Panc1 (cell line): ENCODE data around the gene ERC2. TPM values are rescaled to one million over a fixed set of nuclear protein-coding genes. Genes with fewer than 3 reads are reported as not detected.

Source experiments
- ATAC-seq: fragments of 200-7000 bp; cut with Tn5 transposase; 2 replicates; pipeline ENCODE4 v1.9.1; 2020; ENCODE audit warnings: mild to moderate bottlenecking, moderate library complexity
- BruUV-seq: library from RNA; stranded (reverse); fragments of 400-500 nt; replicated peaks from 2 replicates; lab custom pipeline; 2021; lab: Mats Ljungman, UMichigan
- CTCF ChIA-PET: fragments of 300-600 bp; sonication (Branson Sonifier 250); formaldehyde crosslinking; loops from one replicate; lab custom pipeline; 2022; ENCODE audit warnings: antibody characterized with exemption; lab: Charles Lee
- POLR2A ChIA-PET: fragments of 300-600 bp; sonication (Branson Sonifier 250); formaldehyde crosslinking; loops from one replicate; lab custom pipeline; 2022; ENCODE audit warnings: antibody characterized with exemption; lab: Charles Lee
- DNase-seq: peaks from one replicate; pipeline ENCODE4 v3.0.0-alpha.2; 2010; ENCODE audit warnings: low read depth, low spot score
- H3K27ac ChIP-seq: 2 replicates; pipeline ENCODE4 v1.5.1; 2011; ENCODE audit warnings: mild to moderate bottlenecking, low read length, inconsistent platforms
- H3K27me3 ChIP-seq: fragments of 200-500 bp; sonication (Bioruptor generic); 2 replicates; pipeline ENCODE4 v1.6.0; 2014; ENCODE audit warnings: low read length, inconsistent platforms; ENCODE audit not compliant: control insufficient read depth, insufficient read depth
- H3K36me3 ChIP-seq: fragments of 200-500 bp; sonication (Bioruptor generic); 2 replicates; pipeline ENCODE4 v1.5.1; 2014; ENCODE audit warnings: inconsistent platforms, mild to moderate bottlenecking, low read length, moderate library complexity; ENCODE audit not compliant: control insufficient read depth, insufficient read depth
- H3K4me1 ChIP-seq: 2 replicates; pipeline ENCODE4 v1.5.1; 2011; ENCODE audit warnings: inconsistent platforms, mild to moderate bottlenecking, low read length, moderate library complexity; ENCODE audit not compliant: control insufficient read depth, insufficient read depth
- H3K4me3 ChIP-seq, 2 experiments: 2 replicates each; pipeline ENCODE4 v1.5.1; 2011 to 2012; ENCODE audit warnings: low read depth in 2 of 2, low read length in 2 of 2, mild to moderate bottlenecking in 2 of 2, inconsistent platforms in 1 of 2, moderate library complexity in 1 of 2
- H3K9me3 ChIP-seq: fragments of 200-500 bp; sonication (Bioruptor generic); 2 replicates; pipeline ENCODE4 v1.5.1; 2014; ENCODE audit warnings: low read depth, mild to moderate bottlenecking, inconsistent platforms, low read length, moderate library complexity; ENCODE audit not compliant: control insufficient read depth, insufficient read depth
- POLR2AphosphoS5 ChIP-seq: IDR thresholded peaks from 2 replicates; pipeline ENCODE4 v1.6.1; 2012; ENCODE audit warnings: mild to moderate bottlenecking, low read depth, low read length, moderate library complexity
- REST ChIP-seq, 2 experiments: IDR thresholded peaks; 2 replicates each; pipeline ENCODE4 v1.6.1; 2011 to 2012; ENCODE audit warnings: low read depth in 2 of 2, control low read depth in 1 of 2, low read length in 1 of 2, mild to moderate bottlenecking in 1 of 2, moderate library complexity in 1 of 2; ENCODE audit not compliant: insufficient read depth in 1 of 2
- SIN3A ChIP-seq: IDR thresholded peaks from 2 replicates; pipeline ENCODE4 v1.6.1; 2012; ENCODE audit warnings: low read depth, mild to moderate bottlenecking, low read length, moderate library complexity, borderline replicate concordance; ENCODE audit not compliant: insufficient read depth
- TCF7L2 ChIP-seq: IDR thresholded peaks from 2 replicates; pipeline ENCODE4 v1.6.1; 2011; ENCODE audit warnings: mild to moderate bottlenecking, low read depth, low read length, inconsistent platforms
- in situ Hi-C: cut with HindIII; loops from 2 replicates; pipeline ENCODE4 v1.10.0; 2016; ENCODE audit warnings: low sequenced_read_pairs, low pct_unique_long_range_greater_than_20kb
- intact Hi-C: fragments of 100-400 bp; cut with micrococcal nuclease; formaldehyde crosslinking; loops from one replicate; pipeline ENCODE4 v1.10.0; 2022; ENCODE audit not compliant: unreplicated experiment
- total RNA-seq: library from RNA; stranded (reverse); gene quantifications from one replicate; pipeline ENCODE4 v1.2.1, GENCODE V29; 2021; ENCODE audit not compliant: unreplicated experiment
- TF ChIP-seq, protein P1 (sequence below): fragments of 450-650 bp; IDR thresholded peaks from 2 replicates; pipeline ENCODE4 v1.5.1; 2017; ENCODE audit warnings: mild to moderate bottlenecking

The ERC2 gene
- total RNA-seq, 1 experiment from 2014 or later = 0.33 TPM

- no peak for DNase-seq
- intact Hi-C loops = no loop called here
- ChIA-PET CTCF (no interaction called here), POLR2A (no interaction called here)
- no TSS peak for BruUV-seq
- Histone ChIP-seq H3K4me3 (no peak overlapping the region), H3K27ac (no peak overlapping the region), H3K27me3 (no peaks in the 10 kb centered on the region; the same call in 1 of the 2 replicates), H3K36me3 (no peaks in the 10 kb centered on the region), H3K9me3 (no peaks in the 10 kb centered on the region), H3K4me1 (no peaks in the 10 kb centered on the region)
- TF ChIP-seq POLR2AphosphoS5 (no peak), TCF7L2 (no peak), REST (IDR thresholded peaks at IDR 0.05; ENCODE audit: insufficient read depth in 1 of 2, low read depth in 2 of 2, low read length in 1 of 2) (no peak), SIN3A (no peak)
- TF ChIP-seq, protein P1, sequence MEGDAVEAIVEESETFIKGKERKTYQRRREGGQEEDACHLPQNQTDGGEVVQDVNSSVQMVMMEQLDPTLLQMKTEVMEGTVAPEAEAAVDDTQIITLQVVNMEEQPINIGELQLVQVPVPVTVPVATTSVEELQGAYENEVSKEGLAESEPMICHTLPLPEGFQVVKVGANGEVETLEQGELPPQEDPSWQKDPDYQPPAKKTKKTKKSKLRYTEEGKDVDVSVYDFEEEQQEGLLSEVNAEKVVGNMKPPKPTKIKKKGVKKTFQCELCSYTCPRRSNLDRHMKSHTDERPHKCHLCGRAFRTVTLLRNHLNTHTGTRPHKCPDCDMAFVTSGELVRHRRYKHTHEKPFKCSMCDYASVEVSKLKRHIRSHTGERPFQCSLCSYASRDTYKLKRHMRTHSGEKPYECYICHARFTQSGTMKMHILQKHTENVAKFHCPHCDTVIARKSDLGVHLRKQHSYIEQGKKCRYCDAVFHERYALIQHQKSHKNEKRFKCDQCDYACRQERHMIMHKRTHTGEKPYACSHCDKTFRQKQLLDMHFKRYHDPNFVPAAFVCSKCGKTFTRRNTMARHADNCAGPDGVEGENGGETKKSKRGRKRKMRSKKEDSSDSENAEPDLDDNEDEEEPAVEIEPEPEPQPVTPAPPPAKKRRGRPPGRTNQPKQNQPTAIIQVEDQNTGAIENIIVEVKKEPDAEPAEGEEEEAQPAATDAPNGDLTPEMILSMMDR = no peak
- ATAC-seq = no peak
- in situ Hi-C loops = no loop called here
Observed at GRCh38 chr3:55537129-55537528, 931.1 kb downstream of the ERC2 start.

DNA sequence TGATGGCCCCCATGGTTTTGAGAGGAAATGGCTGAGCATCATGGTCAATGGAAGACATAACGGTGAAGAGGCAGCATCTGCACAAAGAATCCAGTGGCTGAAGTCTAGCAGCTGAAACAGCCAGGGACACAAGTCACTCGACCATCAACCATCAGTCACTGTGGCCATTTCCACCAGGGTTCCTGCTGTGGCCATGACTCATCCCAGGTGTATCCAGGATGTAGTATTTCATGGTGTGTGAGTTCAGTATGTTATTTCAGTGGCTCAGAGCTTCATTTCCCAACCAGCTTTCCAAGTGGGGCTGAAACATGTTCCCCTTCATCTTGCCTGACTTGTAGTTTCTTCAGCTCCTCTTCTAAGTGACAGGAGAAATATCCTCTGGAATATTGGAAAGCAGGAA, 933.4 kb downstream of the ERC2 start:
- TF ChIP-seq, protein P1 = no peak
- TF ChIP-seq TCF7L2 (no peak), SIN3A (no peak), REST (IDR thresholded peaks at IDR 0.05; ENCODE audit: insufficient read depth in 1 of 2, low read depth in 2 of 2, low read length in 1 of 2) (no peak), POLR2AphosphoS5 (no peak)
- Histone ChIP-seq H3K27me3 (no peaks in the 10 kb centered on the region; the same call in 1 of the 2 replicates), H3K4me3 (no peak overlapping the region), H3K27ac (no peak overlapping the region), H3K4me1 (no peaks in the 10 kb centered on the region), H3K36me3 (no peaks in the 10 kb centered on the region), H3K9me3 (no peaks in the 10 kb centered on the region)
- ChIA-PET CTCF (no interaction called here), POLR2A (no interaction called here)
- intact Hi-C loops (no loop called here), in situ Hi-C loops (no loop called here)
- ATAC-seq = no peak
- no peak for DNase-seq
- BruUV-seq = no TSS peak
